GM12875 (cell line): Measurements from ENCODE around the gene STK32C.
"Not testable (repeated sequence)": the region's sequence is repeated elsewhere in the genome, so short reads cannot be mapped to it uniquely, and the experiment has no call there.

ENCODE experiments used
- H3K4me3 ChIP-seq: one replicate; pipeline ENCODE4 v1.5.1; 2011; ENCODE audit warnings: low read depth, low read length, control low read depth
- CTCF ChIP-seq: IDR thresholded peaks from 2 replicates; pipeline ENCODE4 v1.5.1; 2011; ENCODE audit warnings: low read depth, mild to moderate bottlenecking, control low read depth, inconsistent platforms, low read length, moderate library complexity, borderline replicate concordance; ENCODE audit not compliant: insufficient read depth

STK32C gene

GRCh38 chr10:132163278-132163765 is 144.4 kb downstream of the STK32C start:
- peak; percentile 22; the same call in 1 of the 2 replicates for TF ChIP-seq CTCF

GRCh38 chr10:132162590-132163277 is 145.0 kb downstream of the STK32C start:
- no peak for TF ChIP-seq CTCF
- H3K4me3 ChIP-seq, result no peak overlapping the region

More at GRCh38 chr10:132163278-132163765, 144.4 kb downstream of the STK32C start:
- no peak overlapping the region for H3K4me3 ChIP-seq

GRCh38 chr10:132162021-132162531 is 145.7 kb downstream of the STK32C start:
- no peak for TF ChIP-seq CTCF
- H3K4me3 ChIP-seq, result no peak overlapping the region

- H3K4me3 ChIP-seq, result not testable (repeated sequence)
Observed at GRCh38 chr10:132160834-132161622, 146.7 kb downstream of the STK32C start.

GRCh38 chr10:132160231-132160630 is 147.5 kb downstream of the STK32C start:
- H3K4me3 ChIP-seq, result not testable (repeated sequence)

GRCh38 chr10:132159302-132160230 is 148.2 kb downstream of the STK32C start:
- not testable (repeated sequence) for H3K4me3 ChIP-seq

GRCh38 chr10:132158823-132159222 is 148.9 kb downstream of the STK32C start:
- no peak overlapping the region for H3K4me3 ChIP-seq
- no peak for TF ChIP-seq CTCF

GRCh38 chr10:132158122-132158741 is 149.5 kb downstream of the STK32C start:
- H3K4me3 ChIP-seq, result no peak overlapping the region
- TF ChIP-seq CTCF, result no peak
